HCT116 (cell line): ENCODE measurements around the gene MT4. TPM values are rescaled to one million over a fixed set of nuclear protein-coding genes. Genes with fewer than 3 reads are reported as not detected.

ENCODE experiments used
- ATAC-seq: fragments of 200-7000 bp; cut with Tn5 transposase; 2 replicates; pipeline ENCODE4 v1.9.1; 2020; ENCODE audit warnings: mild to moderate bottlenecking, moderate library complexity
- BruUV-seq: library from RNA; stranded (reverse); fragments of 400-500 nt; replicated peaks from 2 replicates; lab custom pipeline; 2021; lab: Mats Ljungman, UMichigan
- CTCF ChIA-PET: fragments of 300-600 bp; sonication (Branson Sonifier 250); formaldehyde crosslinking; loops from one replicate; lab custom pipeline; 2021; ENCODE audit warnings: antibody characterized with exemption; lab: Charles Lee
- POLR2A ChIA-PET: fragments of 300-600, 350-600 bp; sonication (Branson Sonifier 250); formaldehyde crosslinking; loops from one replicate; lab custom pipeline; 2021; ENCODE audit warnings: antibody characterized with exemption; lab: Charles Lee
- RAD21 ChIA-PET, 2 experiments: fragments of 300-600 bp; sonication (Branson Sonifier 250); formaldehyde crosslinking; loops; one replicate each; lab custom pipeline; 2023; ENCODE audit warnings: low total read pairs in 2 of 2; ENCODE audit not compliant: uncharacterized antibody in 2 of 2, unreplicated experiment in 2 of 2, low non-redundant PET in 1 of 2; lab: Charles Lee
- DNase-seq: peaks from one replicate; pipeline ENCODE4 v3.0.0-alpha.2; 2010; ENCODE audit warnings: low read depth, low spot score
- H2AFZ ChIP-seq: fragments of 200-600 bp; shearing (Covaris generic), sonication (generic); 2 replicates; pipeline ENCODE4 v1.6.1; 2017; ENCODE audit warnings: low read depth, mixed run types, mixed read lengths, antibody characterized with exemption, low read length; ENCODE audit not compliant: poor library complexity, severe bottlenecking
- H3K27ac ChIP-seq: 2 replicates; pipeline ENCODE4 v1.5.1; 2012; ENCODE audit warnings: low read depth, low read length
- H3K27me3 ChIP-seq: fragments of 200-600 bp; sonication (generic); 2 replicates; pipeline ENCODE4 v1.6.1; 2016; ENCODE audit warnings: mixed run types, low read length, mixed read lengths; ENCODE audit not compliant: insufficient read depth
- H3K36me3 ChIP-seq, 2 experiments: fragments of 200-500 bp in 1 of 2; fragments of 200-600 bp in 1 of 2; sonication (Bioruptor generic) in 1 of 2; sonication (generic) in 1 of 2; 2 replicates each; pipeline versions ENCODE4 v1.5.1 to v1.6.1; 2014 to 2016; ENCODE audit warnings: low read length in 2 of 2, inconsistent platforms in 1 of 2, mixed read lengths in 1 of 2, mixed run types in 1 of 2; ENCODE audit not compliant: insufficient read depth in 2 of 2, control insufficient read depth in 1 of 2
- H3K4me1 ChIP-seq, 2 experiments: fragments of 200-600 bp in 1 of 2; sonication (generic) in 1 of 2; 2 replicates each; pipeline versions ENCODE4 v1.5.1 to v1.6.1; 2012 to 2017; ENCODE audit warnings: low read length in 2 of 2, inconsistent platforms in 1 of 2, mild to moderate bottlenecking in 1 of 2, mixed read lengths in 1 of 2, mixed run types in 1 of 2, moderate library complexity in 1 of 2; ENCODE audit not compliant: insufficient read depth in 2 of 2, control insufficient read depth in 1 of 2
- H3K4me2 ChIP-seq: fragments of 200-600 bp; sonication (generic); 2 replicates; pipeline ENCODE4 v1.6.1; 2017; ENCODE audit warnings: mixed run types, low read length, mixed read lengths
- H3K4me3 ChIP-seq, 2 experiments: fragments of 200-600 bp in 1 of 2; sonication (generic) in 1 of 2; replicated peaks in 1 of 2; 2 replicates each; pipeline ENCODE4 v1.5.1; 2011 to 2016; ENCODE audit warnings: low read length in 2 of 2, control low read depth in 1 of 2, low read depth in 1 of 2, mild to moderate bottlenecking in 1 of 2, mixed read lengths in 1 of 2, mixed run types in 1 of 2
- H3K79me2 ChIP-seq: fragments of 200-600 bp; sonication (generic); 2 replicates; pipeline ENCODE4 v1.6.1; 2017; ENCODE audit warnings: mild to moderate bottlenecking, mixed run types, low read length, moderate library complexity, mixed read lengths; ENCODE audit not compliant: insufficient read depth
- H3K9ac ChIP-seq: fragments of 200-600 bp; sonication (generic); 2 replicates; pipeline ENCODE4 v1.6.1; 2016; ENCODE audit warnings: low read length, mixed read lengths
- H3K9me2 ChIP-seq: fragments of 200-600 bp; sonication (generic), shearing (Covaris generic); 2 replicates; pipeline ENCODE4 v1.6.1; 2017; ENCODE audit warnings: mixed run types, mild to moderate bottlenecking, moderate library complexity; ENCODE audit not compliant: insufficient read depth
- H3K9me3 ChIP-seq, 2 experiments: fragments of 200-500 bp in 1 of 2; fragments of 200-600 bp in 1 of 2; sonication (Bioruptor generic) in 1 of 2; sonication (generic) in 1 of 2; 2 replicates each; pipeline ENCODE4 v1.6.1; 2014 to 2017; ENCODE audit warnings: low read length in 2 of 2, mixed read lengths in 2 of 2, inconsistent platforms in 1 of 2, low read depth in 1 of 2, mild to moderate bottlenecking in 1 of 2, mixed run types in 1 of 2, moderate library complexity in 1 of 2; ENCODE audit not compliant: control insufficient read depth in 1 of 2, insufficient read depth in 1 of 2
- H4K20me1 ChIP-seq: fragments of 200-600 bp; sonication (generic), shearing (Covaris generic); 2 replicates; pipeline ENCODE4 v1.6.1; 2017; ENCODE audit warnings: mixed run types, mild to moderate bottlenecking, moderate library complexity; ENCODE audit not compliant: insufficient read depth
- CEBPB ChIP-seq: IDR thresholded peaks from 2 replicates; pipeline ENCODE4 v1.6.1; 2012; ENCODE audit warnings: low read depth
- CTCF ChIP-seq, 3 experiments: fragments of 200-600 bp in 1 of 3; sonication (generic) in 1 of 3; IDR thresholded peaks in 2 of 3; conservative IDR thresholded peaks in 1 of 3; 2 replicates each; pipeline ENCODE4 v1.5.1; 2012 to 2017; ENCODE audit warnings: low read depth in 2 of 3, low read length in 2 of 3, antibody characterized with exemption in 1 of 3, borderline replicate concordance in 1 of 3, control low read depth in 1 of 3, mild to moderate bottlenecking in 1 of 3, mixed read lengths in 1 of 3, mixed run types in 1 of 3, moderate library complexity in 1 of 3; ENCODE audit not compliant: insufficient read depth in 1 of 3
- EZH2 ChIP-seq: fragments of 200-600 bp; sonication (generic); IDR thresholded peaks from 2 replicates; pipeline ENCODE4 v1.6.1; 2017; ENCODE audit warnings: antibody characterized with exemption, mixed run types
- SIN3A ChIP-seq: IDR thresholded peaks from 2 replicates; pipeline ENCODE4 v1.6.1; 2012; ENCODE audit warnings: low read depth
- ZBTB33 ChIP-seq: IDR thresholded peaks from 2 replicates; pipeline ENCODE4 v1.6.1; 2011; ENCODE audit warnings: mild to moderate bottlenecking, low read length, moderate library complexity; ENCODE audit not compliant: insufficient replicate concordance; ENCODE audit errors: extremely low read depth
- intact Hi-C: fragments of 100-400 bp; cut with micrococcal nuclease; formaldehyde crosslinking; loops from 2 replicates; pipeline ENCODE4 v1.10.0; 2022
- total RNA-seq: library from RNA; stranded (reverse); gene quantifications from one replicate; pipeline ENCODE4 v1.2.1, GENCODE V29; 2021; ENCODE audit not compliant: unreplicated experiment
- TF ChIP-seq, protein P1 (sequence below): IDR thresholded peaks from 2 replicates; pipeline ENCODE4 v1.6.1; 2012

The MT4 gene
- total RNA-seq, 1 experiment from 2014 or later = not detected

DNA sequence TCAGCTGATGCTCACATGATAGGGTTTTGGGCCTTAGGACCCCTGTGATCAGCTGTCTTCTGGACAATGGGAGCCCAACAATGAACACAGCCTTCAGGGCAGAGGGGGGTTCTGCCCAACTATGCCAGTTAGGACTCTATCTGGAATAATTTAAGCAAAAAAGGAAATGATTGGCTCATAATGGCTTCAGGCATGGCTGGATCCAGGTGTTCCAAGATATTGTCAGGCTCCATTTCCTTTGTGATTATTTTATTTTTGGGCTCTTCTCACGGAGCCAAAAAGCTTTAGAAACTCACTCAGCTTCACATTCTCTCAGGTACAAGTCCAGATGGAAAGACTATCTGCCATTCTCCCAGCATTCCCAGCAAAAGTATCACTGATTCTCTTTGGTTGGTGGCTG, 40.6 kb downstream of the MT4 start:
- ATAC-seq = no peak
- Histone ChIP-seq H3K27me3 (no peaks in the 10 kb centered on the region), H4K20me1 (no peaks in the 10 kb centered on the region), H3K4me3 (0 out of 4 replicates have a peak overlapping the region, but pooled peaks of 1 of the 2 experiments have one; percentile 85), H3K36me3 (no peaks in the 10 kb centered on the region), H3K9ac (peak overlapping the region; percentile 91; the same call in 1 of the 2 replicates), H3K27ac (peak overlapping the region; percentile 96), H3K4me2 (peak overlapping the region; percentile 95), H3K79me2 (peaks cover 14% of the 10 kb centered on the region), H3K9me3 (no peaks in the 10 kb centered on the region), H3K4me1 (peaks cover 42 to 61% of the 10 kb centered on the region in 2 experiments), H2AFZ (peak overlapping the region; percentile 24), H3K9me2 (no peaks in the 10 kb centered on the region)
- CTCF ChIA-PET = interaction anchor here (0.9 to 5.3 kb wide), 4 partner anchors 29 to 184 kb away, joined by 3 to 65 read pairs (median 6); no protein-coding TSS in a partner anchor
- TF ChIP-seq CEBPB (no peak), CTCF (IDR thresholded peaks at IDR 0.05 in 2 of 3, conservative IDR thresholded peaks at IDR 0.05 in 1 of 3; ENCODE audit: borderline replicate concordance in 1 of 3, insufficient read depth in 1 of 3, low read depth in 2 of 3, low read length in 2 of 3) (no peak), SIN3A (no peak), ZBTB33 (no peak), EZH2 (no peak)
- TF ChIP-seq, protein P1, sequence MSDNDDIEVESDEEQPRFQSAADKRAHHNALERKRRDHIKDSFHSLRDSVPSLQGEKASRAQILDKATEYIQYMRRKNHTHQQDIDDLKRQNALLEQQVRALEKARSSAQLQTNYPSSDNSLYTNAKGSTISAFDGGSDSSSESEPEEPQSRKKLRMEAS = no peak
- BruUV-seq = no TSS peak
- intact Hi-C loops = no loop called here
- RAD21 ChIA-PET = interaction anchor here (1.2 to 1.8 kb wide), 3 partner anchors 20 to 96 kb away, joined by 3 to 6 read pairs (median 5); partner anchors contain the start of gene MT1E (in 1 of the 2)
- POLR2A ChIA-PET = interaction anchor here (3.9 to 16.1 kb wide), 2 partner anchors 19 to 96 kb away, joined by 14 to 344 read pairs; partner anchors contain the start of gene MT1E
- no peak for DNase-seq
